Activated effector memory CD4-positive, alpha-beta T cell treated with Interleukin-2 at 50 U/mL for 16 hours (primary cell): Measurements from ENCODE around the gene SEPHS1.
"Not testable (repeated sequence)": the region's sequence is repeated elsewhere in the genome, so short reads cannot be mapped to it uniquely, and the experiment has no call there.

Experiments used
- DNase-seq: peaks from one replicate; pipeline ENCODE4 v3.0.0-alpha.2; 2020

Gene SEPHS1

DNA sequence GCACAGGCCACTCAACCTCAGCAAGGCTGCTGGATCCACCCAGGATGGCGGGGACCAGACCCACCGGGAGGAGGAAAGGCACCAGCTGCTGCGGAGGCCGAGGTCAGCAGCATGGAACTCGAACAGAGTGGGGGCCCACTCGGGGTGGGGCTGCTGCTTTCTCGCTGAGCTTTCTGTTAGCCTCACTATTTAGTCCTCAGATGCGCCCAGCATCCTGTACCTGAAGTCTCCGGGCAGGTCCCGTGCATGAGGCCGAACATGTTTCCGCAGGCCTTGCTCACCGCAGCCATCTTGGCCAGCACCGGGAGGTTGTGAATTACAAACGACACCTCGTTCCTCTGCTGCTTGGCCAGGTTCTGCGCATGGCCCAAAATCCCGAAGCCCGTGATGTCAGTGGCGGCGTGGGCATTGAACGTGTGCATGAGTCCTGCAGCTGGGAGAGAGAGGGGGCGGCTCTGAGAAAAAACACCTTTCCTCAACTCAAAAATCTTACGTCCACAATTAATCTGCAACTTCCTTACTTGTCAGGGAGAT lies 25.4 kb downstream of the SEPHS1 start:
- no peak for DNase-seq

DNA sequence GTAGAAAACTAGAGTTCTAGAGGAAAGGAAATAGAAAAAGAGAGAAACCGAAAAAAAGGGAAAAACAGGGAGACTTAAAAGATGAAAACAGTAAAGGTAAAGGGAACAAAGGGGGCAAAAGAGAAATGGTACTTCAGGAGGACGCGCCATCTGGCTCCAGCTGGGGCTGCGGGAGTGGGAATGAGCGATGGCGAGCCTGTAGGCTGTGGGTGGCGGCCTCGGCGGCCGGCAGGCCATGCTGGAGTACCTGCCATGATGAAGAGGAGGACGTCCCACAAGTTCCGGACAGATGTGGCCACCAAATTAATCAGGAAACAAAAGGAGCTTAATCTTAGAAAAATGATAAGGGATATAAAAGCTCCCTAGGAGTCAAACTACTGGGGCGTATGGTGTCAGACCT lies 26.5 kb downstream of the SEPHS1 start:
- no peak for DNase-seq

DNA sequence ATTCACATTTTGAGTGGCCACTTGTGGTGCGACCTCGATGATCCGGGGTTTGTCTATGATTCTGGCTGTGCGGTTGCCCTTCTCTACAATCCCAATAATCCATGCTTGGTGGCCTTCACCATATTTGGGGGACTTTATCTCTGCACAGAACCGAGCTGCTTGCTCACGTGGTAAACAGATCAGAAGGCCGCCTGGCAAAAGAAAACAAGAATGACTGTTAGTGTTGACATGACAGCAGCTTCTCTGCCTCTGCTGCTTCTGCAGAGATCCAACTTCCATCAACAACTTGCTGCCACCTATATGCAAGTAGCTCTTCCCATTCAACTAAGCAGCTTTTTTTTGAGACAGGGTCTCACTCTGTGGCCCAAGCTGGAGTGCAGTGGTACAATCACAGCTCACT lies 28.9 kb downstream of the SEPHS1 start:
- no peak for DNase-seq

DNA sequence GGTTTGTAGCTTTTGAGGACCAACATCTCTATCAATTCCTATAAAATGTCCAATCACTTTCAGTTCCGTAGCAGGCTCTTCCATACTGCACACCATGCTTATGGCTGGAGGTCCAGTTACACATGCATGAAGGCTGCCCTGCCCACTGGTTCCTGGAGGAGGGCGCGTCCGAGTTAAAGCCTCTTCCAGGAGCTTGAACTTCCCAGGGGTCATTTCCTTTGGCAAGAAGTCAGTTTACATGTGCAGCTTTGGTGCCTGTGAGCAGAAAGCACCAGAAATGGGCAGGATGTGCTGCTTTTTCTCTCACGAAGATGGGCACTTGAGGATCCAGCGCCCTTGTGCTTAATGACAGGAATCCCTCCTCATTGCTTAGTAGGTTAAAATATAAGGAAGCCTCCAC lies 30.6 kb downstream of the SEPHS1 start:
- DNase-seq: no peak

DNA sequence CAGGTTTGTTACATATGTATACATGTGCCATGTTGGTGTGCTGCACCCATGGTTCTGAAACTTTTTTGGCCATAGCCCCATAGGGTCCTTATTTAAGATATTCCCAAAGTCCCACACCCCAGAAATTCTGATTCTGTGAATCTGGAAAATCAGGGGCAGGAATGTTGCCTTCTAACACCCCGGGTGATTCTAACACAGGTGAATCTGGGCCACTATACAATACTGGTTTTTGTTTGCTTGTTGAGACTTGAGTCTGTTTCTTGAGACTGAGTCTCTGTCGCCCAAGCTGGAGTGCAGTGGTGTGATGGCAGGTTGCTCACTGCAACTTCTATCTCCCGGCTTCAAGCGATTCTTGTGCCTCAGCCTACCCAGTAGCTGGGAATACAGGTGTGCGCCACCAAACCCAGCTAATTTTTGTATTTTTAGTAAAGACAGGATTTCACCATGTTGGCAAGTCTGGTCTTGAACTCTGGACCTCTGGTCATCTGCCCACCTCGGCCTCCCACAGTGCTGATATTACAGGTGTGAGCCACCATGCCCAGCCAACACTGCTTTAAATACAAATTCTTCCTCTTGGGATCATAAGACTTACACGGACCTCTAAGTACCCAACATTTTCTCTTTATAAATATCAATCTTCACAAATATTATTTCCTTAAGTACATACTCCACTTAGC lies 31.3 kb downstream of the SEPHS1 start:
- no peak for DNase-seq

DNA sequence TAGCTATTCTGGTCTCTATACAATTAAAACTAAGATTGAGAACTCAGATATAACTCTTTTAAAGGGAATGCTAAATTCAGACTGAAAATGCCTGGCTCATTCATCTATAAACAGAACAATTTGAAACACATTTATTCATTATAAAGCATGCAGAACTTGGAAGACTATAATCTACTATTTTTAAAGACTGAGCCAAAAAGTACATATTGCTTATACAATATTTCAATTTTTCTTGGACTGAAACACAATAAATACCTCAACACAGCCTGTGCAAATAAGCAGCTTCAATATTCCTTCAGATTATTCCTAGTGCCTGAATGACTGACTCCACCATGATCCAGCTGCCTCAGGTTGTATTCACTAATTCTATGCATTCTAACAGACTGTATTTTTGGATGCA lies 32.7 kb downstream of the SEPHS1 start:
- DNase-seq: no peak

DNA sequence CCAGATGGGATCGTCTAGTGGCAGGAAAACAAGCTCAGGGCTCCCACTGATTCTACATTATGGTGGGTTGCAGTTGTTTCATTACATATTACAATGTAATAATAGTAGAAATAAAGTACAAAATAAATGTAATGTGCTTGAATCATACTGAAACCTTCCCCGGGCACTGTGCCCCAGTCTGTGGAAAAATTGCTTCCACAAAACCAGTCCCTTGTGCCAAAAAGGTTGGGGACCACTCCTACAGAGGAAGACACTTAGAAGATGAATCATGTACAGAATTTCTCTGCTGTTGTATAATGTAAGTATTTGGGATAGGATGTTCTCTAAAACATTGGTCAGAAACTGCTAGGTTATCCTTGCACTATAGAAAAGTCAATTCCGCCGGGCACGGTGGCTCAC lies 36.9 kb downstream of the SEPHS1 start:
- DNase-seq: no peak

DNA sequence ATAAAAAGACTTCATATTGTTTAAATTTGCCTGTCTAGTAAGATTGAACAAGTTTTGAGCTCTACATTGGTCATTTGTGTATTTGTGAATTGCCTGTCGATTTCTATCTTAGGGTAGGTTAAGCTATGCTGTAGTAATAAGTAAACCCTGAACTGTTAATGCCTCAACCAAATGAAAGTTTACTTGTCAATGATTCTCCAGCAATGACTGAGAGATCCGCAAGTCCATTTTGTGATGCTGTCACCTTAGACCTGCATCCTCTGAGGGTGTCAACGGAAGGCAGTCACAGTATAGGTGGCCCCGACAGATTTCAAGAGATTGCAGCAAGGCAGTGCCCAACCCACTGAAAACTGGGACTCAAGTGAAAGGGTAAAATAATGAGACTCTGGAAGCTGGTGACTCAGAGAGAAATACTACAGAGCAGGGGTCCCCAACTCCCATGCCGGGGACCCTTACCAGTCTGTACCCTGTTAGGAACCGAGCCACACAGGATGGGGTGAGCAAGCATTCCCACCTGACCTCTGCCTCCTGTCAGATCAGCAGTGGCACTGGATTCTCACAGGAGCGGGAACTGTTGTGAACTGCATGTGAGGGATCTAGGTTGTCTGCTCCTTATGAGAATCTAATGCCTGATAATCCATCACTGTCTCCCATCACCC lies 37.4 kb downstream of the SEPHS1 start:
- no peak for DNase-seq

DNA sequence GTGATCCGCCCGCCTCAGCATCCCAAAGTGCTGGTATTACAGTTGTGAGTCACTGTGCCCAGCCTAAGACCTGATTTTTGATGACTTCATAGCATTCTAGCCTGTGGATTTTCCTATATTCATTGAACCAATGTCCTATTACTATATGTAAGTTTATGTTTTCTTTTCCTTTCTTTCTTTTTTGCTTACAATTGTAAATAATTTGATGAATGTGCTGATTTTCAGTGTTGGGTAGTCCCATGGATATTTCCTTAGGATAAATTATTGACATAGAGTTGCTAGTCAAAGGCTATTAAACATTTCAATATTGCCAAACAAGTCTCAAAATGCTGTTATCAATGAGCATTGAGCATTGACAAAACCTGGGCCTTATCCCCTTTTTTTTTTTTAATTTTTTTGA lies 38.3 kb downstream of the SEPHS1 start:
- no peak for DNase-seq

DNA sequence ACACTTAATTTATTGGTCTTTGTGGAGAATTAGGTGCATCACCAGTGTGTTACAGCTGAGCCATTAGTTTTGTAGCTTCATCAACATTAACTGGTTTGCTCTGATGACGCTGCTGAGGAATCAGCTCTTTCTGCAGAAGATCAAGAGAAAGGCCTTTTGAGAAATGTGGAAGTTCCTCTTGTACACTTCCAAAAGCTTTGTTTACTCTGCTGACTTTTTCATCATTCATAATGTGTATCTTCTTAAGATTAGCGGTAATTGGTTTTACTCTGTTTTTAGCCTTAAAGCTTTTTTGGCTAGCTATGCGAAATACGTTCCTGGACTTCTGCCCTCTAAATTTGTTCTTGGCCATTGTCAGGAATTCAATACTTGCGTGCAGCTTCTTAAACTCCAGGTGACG lies 40.0 kb downstream of the SEPHS1 start:
- DNase-seq: no peak

DNA sequence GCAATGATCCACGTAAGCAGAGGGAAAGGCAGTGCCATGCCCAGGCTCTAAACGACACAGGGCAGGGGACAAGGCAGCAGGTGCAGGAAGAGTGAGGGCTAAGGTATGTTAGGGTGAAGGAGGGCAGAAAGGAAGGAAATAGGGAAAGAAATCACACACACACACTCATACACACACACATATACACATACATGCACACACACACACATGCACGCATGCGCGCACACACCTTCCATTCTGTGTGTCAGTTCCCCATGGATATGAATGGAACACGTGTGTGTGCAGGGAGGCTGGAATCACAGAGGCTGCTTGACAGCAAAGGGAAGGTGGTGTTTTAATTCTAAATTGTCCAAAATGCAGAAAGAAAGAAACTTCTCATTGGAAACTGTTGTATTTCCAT lies 42.0 kb downstream of the SEPHS1 start:
- DNase-seq: no peak

DNA sequence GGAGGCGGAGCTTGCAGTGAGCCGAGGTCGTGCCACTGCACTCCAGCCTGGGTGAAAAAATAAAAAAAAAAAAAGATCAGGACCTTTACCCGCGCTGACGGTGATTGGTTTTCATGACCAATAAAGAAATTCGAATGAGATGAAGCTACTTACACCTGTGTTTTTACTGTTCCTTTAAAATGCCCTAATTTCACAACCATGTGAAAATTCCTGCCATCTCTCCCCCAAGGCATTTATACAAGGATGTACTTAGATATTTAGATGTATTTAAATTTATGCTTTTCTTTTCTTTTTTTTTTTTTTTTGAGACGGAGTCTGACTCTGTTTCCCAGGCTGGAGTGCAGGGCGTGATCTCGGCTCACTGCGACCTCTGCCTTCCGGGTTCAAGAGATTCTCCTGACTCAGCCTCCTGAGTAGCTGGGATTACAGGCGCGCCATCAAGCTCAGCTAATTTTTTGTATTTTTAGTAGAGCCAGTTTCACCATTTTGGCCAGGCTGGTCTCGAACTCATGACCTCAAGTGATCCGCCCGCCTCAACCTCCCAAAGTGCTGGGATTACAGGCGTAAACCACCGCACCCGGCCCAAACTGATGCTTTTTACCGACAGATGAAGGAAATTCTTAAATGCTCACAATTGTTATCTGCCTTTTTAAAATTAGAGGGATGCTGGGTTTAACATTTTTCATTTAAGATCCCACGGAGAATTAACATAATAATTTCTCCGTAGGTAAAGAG lies 45.1 kb downstream of the SEPHS1 start:
- no peak for DNase-seq

DNA sequence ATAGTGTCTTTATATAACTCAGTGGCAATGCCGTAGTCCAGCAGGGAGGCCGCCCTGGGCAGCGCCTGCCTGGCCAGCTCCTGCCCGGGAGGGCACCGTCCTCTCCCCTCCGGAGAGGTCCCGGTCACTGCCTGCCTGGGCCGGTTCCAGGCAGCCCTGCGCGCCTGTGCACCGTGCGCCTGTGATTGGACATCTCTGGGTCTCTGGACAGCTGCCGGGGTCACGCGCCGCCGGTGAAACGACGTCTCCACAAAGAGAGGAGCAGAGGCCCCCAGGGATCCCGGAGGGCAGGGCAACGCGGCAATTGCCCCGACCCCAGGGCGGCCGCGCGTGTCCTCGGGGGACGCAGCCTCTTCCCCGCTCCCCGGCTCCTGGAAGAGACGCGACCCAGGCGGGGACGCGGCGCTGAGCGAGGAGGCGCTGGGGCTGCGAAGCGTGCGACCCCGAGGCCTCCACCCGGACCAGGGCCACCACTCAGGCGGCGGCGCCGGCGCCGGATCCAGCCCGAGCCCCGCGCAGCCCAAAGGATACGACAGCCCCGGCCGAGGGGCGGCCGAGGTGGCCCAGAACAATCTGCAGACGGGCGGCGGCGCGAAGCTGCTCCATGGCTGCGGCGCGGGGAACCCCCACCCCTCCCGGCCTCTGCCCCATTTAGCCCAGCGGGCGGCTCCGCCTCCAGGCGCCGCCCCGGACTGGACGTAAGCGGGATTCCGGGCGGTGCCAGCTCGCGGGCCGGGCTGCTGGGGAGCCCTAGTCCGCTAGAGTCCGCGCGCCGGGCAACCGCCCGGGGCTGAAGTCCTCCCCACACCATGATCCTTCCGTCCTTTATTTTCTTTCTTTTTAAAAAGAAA lies 48.4 kb downstream of the SEPHS1 start, which contains the start of gene PHYH:
Gene PHYH, minus strand, starts transcription at position 628 of the 851 bp plus-strand sequence. Its CDS starts 22 bp downstream, at position 606.
- DNase-seq: peak; percentile 75

DNA sequence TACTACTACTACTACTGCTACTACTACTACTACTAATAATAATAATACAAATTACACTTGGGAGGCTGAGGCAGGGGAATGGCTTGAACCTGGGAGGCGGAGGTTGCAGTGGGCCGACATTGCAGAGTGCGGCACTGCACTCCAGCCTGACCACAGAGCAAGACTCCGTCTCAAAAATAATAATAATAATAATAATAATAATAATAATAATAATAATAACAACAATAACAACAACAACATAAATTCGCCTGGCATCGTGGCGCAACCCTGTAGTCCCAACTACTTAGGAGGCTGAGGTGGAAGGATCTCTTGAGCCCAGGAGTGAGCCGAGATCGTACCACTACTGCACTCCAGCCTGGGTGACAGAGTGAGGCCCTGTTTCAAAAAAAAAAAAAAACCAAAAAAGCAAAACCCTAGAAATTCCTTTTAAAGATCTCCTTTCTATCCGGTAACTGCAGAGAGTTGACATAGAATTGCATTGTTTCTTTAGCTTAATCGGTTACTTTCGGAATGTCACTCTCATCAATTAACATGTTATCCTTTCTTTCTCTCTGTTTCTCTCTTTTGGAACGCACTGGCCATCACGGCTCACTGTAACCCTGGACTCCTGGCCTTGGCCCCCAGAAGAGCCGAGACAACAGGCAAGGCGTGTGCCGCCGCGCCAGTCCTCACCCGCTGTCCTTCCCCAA lies 49.2 kb downstream of the SEPHS1 start:
- DNase-seq: no peak

DNA sequence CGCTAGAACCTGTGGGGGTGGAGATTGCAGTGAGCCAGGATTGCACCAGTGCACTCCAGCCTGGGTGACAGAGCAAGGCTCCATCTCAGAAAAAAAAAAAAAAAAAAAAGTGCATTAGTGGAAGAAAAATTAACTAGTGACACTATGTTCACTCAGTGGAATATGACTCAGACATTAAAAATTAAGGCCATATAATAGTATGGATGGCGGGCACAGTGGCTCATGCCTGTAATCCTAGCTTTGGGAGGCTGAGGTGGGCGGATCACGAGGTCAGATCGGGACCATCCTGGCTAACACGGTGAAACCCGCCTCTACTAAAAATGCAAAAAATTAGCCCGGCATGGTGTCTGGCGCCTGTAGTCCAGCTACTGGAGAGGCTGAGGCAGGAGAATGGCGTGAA lies 51.6 kb downstream of the SEPHS1 start:
- no peak for DNase-seq

DNA sequence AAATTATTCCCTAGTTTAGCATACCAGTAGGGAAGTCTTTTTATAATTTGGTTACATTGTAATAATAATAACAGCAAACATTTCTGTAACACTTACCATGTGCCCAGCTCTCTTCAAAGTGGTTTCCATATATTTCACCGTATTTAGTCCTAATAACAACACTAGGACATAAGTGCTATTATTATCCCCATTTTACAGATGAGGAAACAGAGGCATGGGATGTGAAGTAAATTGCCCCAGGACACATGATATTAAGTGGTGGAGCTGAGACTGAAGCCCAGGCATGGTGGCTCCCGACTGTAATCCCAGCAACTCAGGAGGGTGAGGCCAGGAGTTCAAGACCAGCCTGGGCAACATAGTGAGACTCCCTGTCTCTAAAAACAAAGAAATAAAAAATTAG lies 53.3 kb downstream of the SEPHS1 start:
- DNase-seq: no peak

DNA sequence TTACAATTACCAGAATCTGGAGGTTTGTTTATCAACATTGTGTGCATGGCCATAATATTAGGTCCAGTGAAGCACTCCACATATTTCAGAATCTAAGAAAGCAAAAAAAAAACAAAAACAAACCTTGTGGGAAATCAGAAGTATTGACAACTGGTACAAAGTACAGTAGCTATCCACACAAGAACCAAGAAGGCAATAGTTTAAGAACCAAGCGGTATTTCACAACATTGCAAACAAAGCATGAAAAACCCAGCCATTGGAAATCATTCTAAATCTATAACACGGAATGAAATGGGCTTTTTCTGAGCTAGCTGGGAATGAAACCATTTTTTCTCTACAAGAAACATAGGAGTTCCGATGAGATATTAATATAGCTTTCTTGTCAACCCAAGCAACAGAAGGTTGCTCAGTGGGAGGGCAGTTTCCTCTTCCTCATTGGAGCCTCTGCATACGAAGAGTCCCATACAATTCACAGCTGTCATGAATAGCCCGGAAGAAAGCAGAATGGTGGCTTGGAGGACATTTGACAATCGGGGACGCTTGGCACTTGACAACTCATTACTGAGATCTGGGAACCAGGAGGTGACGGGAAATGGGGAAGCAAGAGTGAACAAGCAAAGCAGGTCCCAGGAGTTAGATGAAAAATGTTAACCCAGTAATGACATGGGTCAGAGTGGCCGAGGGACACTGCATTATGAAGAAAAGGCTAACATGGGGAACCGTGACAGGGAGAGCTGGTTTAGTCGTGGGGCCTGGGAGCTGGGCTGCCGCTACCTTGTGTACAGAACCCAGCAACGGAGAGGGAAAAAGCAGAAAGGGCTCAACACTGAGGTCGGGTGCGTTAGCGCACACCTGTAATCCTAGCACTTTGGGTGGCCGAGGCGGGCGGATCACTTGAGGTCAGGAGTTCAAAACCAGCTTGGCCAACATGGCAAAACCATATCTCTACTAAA lies 56.0 kb downstream of the SEPHS1 start:
- no peak for DNase-seq

DNA sequence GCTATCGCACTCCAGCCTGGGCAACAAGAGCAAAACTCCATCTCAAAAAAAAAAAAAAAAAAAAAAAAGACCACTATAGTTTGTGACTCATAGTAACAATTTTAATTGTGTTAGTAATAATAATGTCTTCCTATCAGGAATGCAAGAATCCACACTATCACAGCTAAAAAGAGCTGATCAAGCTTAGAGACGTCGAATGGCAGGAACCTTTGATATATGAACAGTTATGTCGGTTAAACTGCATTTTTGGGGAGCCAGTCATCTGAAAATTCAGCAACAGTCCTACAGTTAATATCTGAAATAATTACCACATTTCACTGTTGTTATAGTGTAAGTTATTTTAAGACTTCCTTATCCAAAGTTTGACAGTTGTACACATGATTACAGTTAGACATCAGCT lies 57.0 kb downstream of the SEPHS1 start:
- DNase-seq: no peak

DNA sequence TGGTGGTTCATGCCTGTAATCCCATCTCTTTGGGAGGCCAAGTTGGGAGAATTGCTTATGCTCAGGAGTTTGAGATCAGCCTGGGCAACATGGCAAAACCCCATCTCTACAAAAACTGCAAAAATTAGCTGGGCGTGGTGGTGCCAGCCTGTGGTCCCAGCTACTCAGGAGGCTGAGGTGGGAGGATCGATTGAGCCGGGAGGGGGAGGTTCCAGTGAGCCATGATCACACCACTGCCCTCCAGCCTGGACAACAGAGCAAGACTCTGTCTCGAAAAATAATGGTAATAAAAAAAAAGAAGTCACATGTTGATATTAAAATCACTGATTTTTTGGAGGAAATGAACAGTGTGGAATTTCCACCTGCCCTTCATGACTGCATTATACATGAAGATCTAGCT lies 64.0 kb downstream of the SEPHS1 start:
- DNase-seq: no peak

DNA sequence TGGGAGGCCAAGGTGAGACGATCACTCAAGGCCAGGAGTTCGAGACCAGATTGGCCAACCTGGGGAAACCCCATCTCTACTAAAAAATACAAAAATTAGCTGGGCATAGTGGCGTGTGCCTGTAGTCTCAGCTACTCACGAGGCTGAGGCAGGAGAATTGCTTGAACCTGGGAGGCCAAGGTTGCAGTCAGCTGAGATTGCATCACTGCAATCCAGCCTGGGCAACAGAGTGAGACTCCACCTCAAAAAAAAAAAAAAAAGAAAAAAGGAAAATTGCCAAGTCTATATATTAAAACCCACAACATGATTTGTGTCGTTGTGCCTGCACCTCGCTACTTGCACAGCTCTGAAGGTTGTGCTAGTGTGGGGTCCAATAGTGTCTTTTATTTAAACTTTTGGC lies 65.7 kb downstream of the SEPHS1 start:
- not testable (repeated sequence) for DNase-seq

DNA sequence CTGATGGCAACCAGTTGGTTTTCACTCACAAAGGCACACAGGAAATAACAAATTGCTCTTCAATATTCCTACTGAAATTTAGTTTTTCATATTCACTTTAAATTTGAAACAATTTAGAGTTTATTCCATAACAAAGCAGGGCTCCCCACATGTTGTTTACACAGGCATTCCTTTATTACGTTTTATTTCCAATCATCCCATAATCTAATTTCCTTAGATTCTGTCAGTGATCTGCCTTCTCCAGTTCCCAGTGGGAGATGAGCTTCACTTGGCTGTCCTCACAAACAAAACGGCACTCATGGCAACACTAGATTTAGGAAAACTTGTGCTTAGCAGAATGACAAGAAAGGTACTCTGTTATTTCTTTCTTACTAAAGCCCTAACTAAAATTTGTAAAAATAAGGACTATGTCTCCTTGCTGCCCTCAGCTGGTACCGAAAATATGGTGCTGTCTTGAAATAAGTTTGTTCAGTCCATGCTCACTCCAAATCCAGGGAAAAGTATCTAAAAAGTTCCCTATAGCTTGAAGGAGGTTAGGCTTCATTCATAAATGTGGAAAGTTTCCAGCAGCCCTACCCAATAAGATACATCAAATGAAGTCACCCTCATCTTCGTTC lies 71.2 kb downstream of the SEPHS1 start:
- DNase-seq: no peak
